Breast epithelium (tissue), 3 donors: ENCODE data around the gene MTCL1.

ENCODE experiments used
- CTCF ChIP-seq, 3 donors: fragments of 450-650 bp; IDR thresholded peaks; one replicate each; pipeline ENCODE4 v1.5.1; 2016 to 2017; ENCODE audit warnings: antibody characterized with exemption in 3 of 3, mild to moderate bottlenecking in 3 of 3, moderate library complexity in 3 of 3
- POLR2A ChIP-seq: fragments of 450-650 bp; IDR thresholded peaks from one replicate; pipeline ENCODE4 v1.6.1; 2016; ENCODE audit warnings: antibody characterized with exemption, mild to moderate bottlenecking, moderate library complexity

- TF ChIP-seq CTCF (IDR thresholded peaks at IDR 0.05) = no peak
- no peak for TF ChIP-seq POLR2A
Measured at GRCh38 chr18:8833480-8833879, 128.1 kb downstream of the MTCL1 start.
